Gastrocnemius medialis (tissue), 4 donors: ENCODE data around the gene POLR2C. TPM values are rescaled to one million over a fixed set of nuclear protein-coding genes. Genes with fewer than 3 reads are reported as not detected.

Experiments
- ATAC-seq, 2 donors: fragments of 150-250 bp; one replicate each; pipeline ENCODE4 v1.9.1; 2016
- DNase-seq, 2 donors: peaks; one replicate each; pipeline ENCODE4 v3.0.0-alpha.2; 2019
- H3K27ac ChIP-seq, 4 donors: fragments of 200-600 bp; sonication (generic); 1 replicate in 1 of 4; 2 replicates in 3 of 4; pipeline ENCODE4 v1.5.1; 2016 to 2018; ENCODE audit warnings: mild to moderate bottlenecking in 2 of 4, moderate library complexity in 1 of 4
- H3K27me3 ChIP-seq, 3 donors: fragments of 200-600 bp; sonication (generic) in 2 of 3; 1 replicate in 1 of 3; 2 replicates in 2 of 3; pipeline versions ENCODE4 v1.5.1 to v1.6.0; 2016 to 2019; ENCODE audit warnings: mild to moderate bottlenecking in 1 of 3, moderate library complexity in 1 of 3
- H3K36me3 ChIP-seq, 2 donors: fragments of 200-600 bp; sonication (generic) in 1 of 2; one replicate each; pipeline ENCODE4 v1.5.1; 2017 to 2018
- H3K4me1 ChIP-seq, 2 donors: fragments of 200-600 bp; sonication (generic) in 1 of 2; one replicate each; pipeline ENCODE4 v1.5.1; 2016 to 2017; ENCODE audit warnings: mild to moderate bottlenecking in 2 of 2
- H3K4me3 ChIP-seq, 4 donors: fragments of 200-600 bp; sonication (generic) in 3 of 4; 1 replicate in 1 of 4; 2 replicates in 3 of 4; pipeline ENCODE4 v1.5.1; 2016 to 2019; ENCODE audit warnings: mild to moderate bottlenecking in 2 of 4
- H3K9me3 ChIP-seq, 3 donors: fragments of 200-600 bp; sonication (generic) in 2 of 3; 1 replicate in 1 of 3; 2 replicates in 2 of 3; pipeline ENCODE4 v1.5.1; 2016 to 2019
- CTCF ChIP-seq, 5 experiments: fragments of 450-650 bp in 3 of 5; fragments of 200-600 bp in 2 of 5; sonication (generic) in 2 of 5; IDR thresholded peaks in 4 of 5; conservative IDR thresholded peaks in 1 of 5; 1 replicate in 4 of 5; 2 replicates in 1 of 5; pipeline ENCODE4 v1.5.1; 2016 to 2019; ENCODE audit warnings: antibody characterized with exemption in 5 of 5, mild to moderate bottlenecking in 3 of 5, moderate library complexity in 3 of 5
- POLR2A ChIP-seq, 2 donors: fragments of 450-650 bp; IDR thresholded peaks; one replicate each; pipeline ENCODE4 v1.6.1; 2017; ENCODE audit warnings: antibody characterized with exemption in 2 of 2, mild to moderate bottlenecking in 2 of 2, moderate library complexity in 2 of 2
- in situ Hi-C, 4 donors: fragments of 200-750 bp; cut with MboI; loops; one replicate each; pipeline versions ENCODE4 v1.15.0 to v1.8.0; 2017; ENCODE audit warnings: low sequenced_read_pairs in 4 of 4
- intact Hi-C: fragments of 100-400 bp; cut with DNase I; formaldehyde crosslinking; loops from one replicate; pipeline ENCODE4 v1.15.1; 2023; ENCODE audit warnings: low total_unique reads
- total RNA-seq, 4 donors: library from RNA; depleted of rRNA; stranded (reverse); fragments of >200 nt; gene quantifications; one replicate each; pipeline versions ENCODE4 v1.1.0 to v1.2.3, GENCODE V29; 2016

Gene POLR2C
- total RNA-seq, 4 donors from 2014 or later: 97.2 to 162 (median 134) TPM

- Histone ChIP-seq H3K9me3 (no peaks in the 10 kb centered on the region), H3K4me1 (no peaks in the 10 kb centered on the region), H3K36me3 (no peaks in the 10 kb centered on the region), H3K4me3 (no peak overlapping the region), H3K27me3 (no peaks in the 10 kb centered on the region), H3K27ac (no peak overlapping the region)
- ATAC-seq (no peak), DNase-seq (no peak)
- TF ChIP-seq POLR2A (IDR thresholded peaks at IDR 0.05) (no peak), CTCF (IDR thresholded peaks at IDR 0.05 in 4 of 5, conservative IDR thresholded peaks at IDR 0.05 in 1 of 5) (no peak)
- intact Hi-C loops: no loop called here
- in situ Hi-C loops: loop anchor here in 3 of 4 donors (5.0 to 10.0 kb wide), 4 partner anchors 91 to 214 kb away; no protein-coding TSS in a partner anchor
Observed at GRCh38 chr16:57516176-57516725, 53.8 kb downstream of the POLR2C start.

GRCh38 chr16:57516773-57517172 is 54.3 kb downstream of the POLR2C start:
- Histone ChIP-seq H3K4me3 (no peak overlapping the region), H3K27ac (no peak overlapping the region), H3K27me3 (no peaks in the 10 kb centered on the region), H3K36me3 (no peaks in the 10 kb centered on the region), H3K4me1 (no peaks in the 10 kb centered on the region), H3K9me3 (no peaks in the 10 kb centered on the region)
- ATAC-seq (no peak), DNase-seq (no peak)
- in situ Hi-C loops: loop anchor here in 3 of 4 donors (5.0 to 10.0 kb wide), 4 partner anchors 92 to 214 kb away; no protein-coding TSS in a partner anchor
- no peak for TF ChIP-seq POLR2A (IDR thresholded peaks at IDR 0.05)
- TF ChIP-seq CTCF (IDR thresholded peaks at IDR 0.05 in 4 of 5, conservative IDR thresholded peaks at IDR 0.05 in 1 of 5): no peak
- intact Hi-C loops: no loop called here

GRCh38 chr16:57517397-57518367 is 55.2 kb downstream of the POLR2C start:
- Histone ChIP-seq H3K4me1 (no peaks in the 10 kb centered on the region), H3K9me3 (no peaks in the 10 kb centered on the region), H3K36me3 (no peaks in the 10 kb centered on the region), H3K27ac (no peak overlapping the region), H3K27me3 (no peaks in the 10 kb centered on the region), H3K4me3 (no peak overlapping the region)
- in situ Hi-C loops (loop anchor here in 3 of 4 donors (5.0 to 10.0 kb wide), 4 partner anchors 93 to 215 kb away; no protein-coding TSS in a partner anchor), intact Hi-C loops (no loop called here)
- TF ChIP-seq CTCF (IDR thresholded peaks at IDR 0.05 in 4 of 5, conservative IDR thresholded peaks at IDR 0.05 in 1 of 5): no peak
- no peak for TF ChIP-seq POLR2A (IDR thresholded peaks at IDR 0.05)
- ATAC-seq: no peak
- no peak for DNase-seq

GRCh38 chr16:57518520-57518919 is 56.0 kb downstream of the POLR2C start:
- Histone ChIP-seq H3K9me3 (no peaks in the 10 kb centered on the region), H3K4me3 (no peak overlapping the region), H3K27me3 (no peaks in the 10 kb centered on the region), H3K36me3 (no peaks in the 10 kb centered on the region), H3K4me1 (no peaks in the 10 kb centered on the region), H3K27ac (no peak overlapping the region)
- TF ChIP-seq POLR2A (IDR thresholded peaks at IDR 0.05): no peak
- no peak for TF ChIP-seq CTCF (IDR thresholded peaks at IDR 0.05 in 4 of 5, conservative IDR thresholded peaks at IDR 0.05 in 1 of 5)
- in situ Hi-C loops (loop anchor here in 3 of 4 donors (5.0 to 10.0 kb wide), 4 partner anchors 94 to 216 kb away; no protein-coding TSS in a partner anchor), intact Hi-C loops (no loop called here)
- no peak for DNase-seq
- ATAC-seq: no peak
